GM12892 (cell line): ENCODE data around the gene TOMM20.
A peak's percentile ranks its signal among the peaks of the same experiment; 100 is the strongest.
"Not testable (repeated sequence)": the region's sequence is repeated elsewhere in the genome, so short reads cannot be mapped to it uniquely, and the experiment has no call there.

ENCODE experiments used
- DNase-seq: peaks from one replicate; pipeline ENCODE4 v3.0.0; 2011; ENCODE audit not compliant: insufficient read length
- FAIRE-seq: peaks from 2 replicates; lab custom pipeline; 2011; peaks lifted over from hg19 to GRCh38; lab: Jason Lieb, UNC
- POLR2A ChIP-seq: IDR thresholded peaks from 2 replicates; pipeline ENCODE4 v1.6.1; 2011; ENCODE audit warnings: low read depth, low read length, control low read depth
- POLR2AphosphoS5 ChIP-seq: IDR thresholded peaks from 2 replicates; pipeline ENCODE4 v1.6.1; 2011; ENCODE audit warnings: low read depth, low read length, control low read depth
- TAF1 ChIP-seq: IDR thresholded peaks from 2 replicates; pipeline ENCODE4 v1.6.1; 2011; ENCODE audit warnings: low read depth, mild to moderate bottlenecking, control low read depth, low read length, borderline replicate concordance

TOMM20 gene

GRCh38 chr1:235075048-235075776, 53.4 kb downstream of the TOMM20 start:
- peak; percentile 59 for DNase-seq
- TF ChIP-seq TAF1 (peak; percentile 64), POLR2AphosphoS5 (peak; percentile 72), POLR2A (peak; percentile 7; the same call in 1 of the 2 replicates)
- no peak for FAIRE-seq

- DNase-seq, result no peak
- no peak for FAIRE-seq
- peak; percentile 13; the same call in 1 of the 2 replicates for TF ChIP-seq POLR2A
- peak; percentile 72; the same call in 1 of the 2 replicates for TF ChIP-seq TAF1
- no peak for TF ChIP-seq POLR2AphosphoS5
These were observed 54.1 kb downstream of the TOMM20 start for GRCh38 chr1:235074523-235075047.

- no peak for FAIRE-seq
- no peak for DNase-seq
- TF ChIP-seq TAF1 (no peak), POLR2AphosphoS5 (peak; percentile 60; the same call in 1 of the 2 replicates)
These were observed 54.6 kb downstream of the TOMM20 start for GRCh38 chr1:235073968-235074522.

- DNase-seq, result no peak
- FAIRE-seq, result no peak
- TF ChIP-seq TAF1 (no peak), POLR2A (no peak; the same call in 1 of the 2 replicates), POLR2AphosphoS5 (no peak)
These were observed 55.2 kb downstream of the TOMM20 start for GRCh38 chr1:235073331-235073967.

- not testable (repeated sequence) for FAIRE-seq, DNase-seq
These were observed 56.1 kb downstream of the TOMM20 start for GRCh38 chr1:235072577-235072976.

GRCh38 chr1:235072096-235072495, 56.5 kb downstream of the TOMM20 start:
- DNase-seq, result no peak
- no peak for FAIRE-seq
- TF ChIP-seq POLR2A (no peak), TAF1 (no peak), POLR2AphosphoS5 (no peak)

- TF ChIP-seq POLR2A (no peak), TAF1 (no peak), POLR2AphosphoS5 (no peak)
- DNase-seq (no peak), FAIRE-seq (no peak)
These were observed 57.8 kb downstream of the TOMM20 start for GRCh38 chr1:235070819-235071218.

GRCh38 chr1:235069577-235070563, 58.8 kb downstream of the TOMM20 start:
- FAIRE-seq, result no peak
- no peak for DNase-seq
- TF ChIP-seq POLR2A, result no peak
- TF ChIP-seq TAF1, result no peak
- no peak for TF ChIP-seq POLR2AphosphoS5

GRCh38 chr1:235069176-235069575, 59.5 kb downstream of the TOMM20 start:
- no peak for FAIRE-seq
- DNase-seq, result no peak
- TF ChIP-seq TAF1 (no peak), POLR2AphosphoS5 (no peak), POLR2A (no peak)

- DNase-seq (no peak), FAIRE-seq (no peak)
- TF ChIP-seq POLR2A, result no peak
- TF ChIP-seq POLR2AphosphoS5, result no peak
- no peak for TF ChIP-seq TAF1
These were observed 60.2 kb downstream of the TOMM20 start for GRCh38 chr1:235068158-235069121.
